Liver (tissue), 9 donors: ENCODE data around the gene TMSB4X. TPM values are rescaled to one million over a fixed set of nuclear protein-coding genes. Genes with fewer than 3 reads are reported as not detected.

ENCODE experiments used
- DNase-seq: peaks from one replicate; pipeline ENCODE4 v3.0.0-alpha.2; 2017; ENCODE audit warnings: low spot score
- H3K27ac ChIP-seq, 2 donors: one replicate each; pipeline ENCODE4 v1.7.0; 2013; ENCODE audit warnings: inconsistent platforms in 2 of 2, low read length in 2 of 2, control low read depth in 1 of 2, low read depth in 1 of 2, mild to moderate bottlenecking in 1 of 2
- H3K27me3 ChIP-seq, 4 donors: one replicate each; pipeline versions ENCODE4 v1.6.1 to v1.7.0; 2013; ENCODE audit warnings: low read length in 3 of 4, inconsistent platforms in 1 of 4, mild to moderate bottlenecking in 1 of 4, moderate library complexity in 1 of 4; ENCODE audit not compliant: control insufficient read depth in 4 of 4, insufficient read depth in 4 of 4
- H3K36me3 ChIP-seq, 4 donors: one replicate each; pipeline versions ENCODE4 v1.6.1 to v1.7.0; 2013; ENCODE audit warnings: low read length in 3 of 4, mild to moderate bottlenecking in 3 of 4, low read depth in 1 of 4, moderate library complexity in 1 of 4; ENCODE audit not compliant: control insufficient read depth in 4 of 4, insufficient read depth in 3 of 4
- H3K4me1 ChIP-seq, 4 donors: one replicate each; pipeline versions ENCODE4 v1.6.1 to v1.7.0; 2013; ENCODE audit warnings: low read length in 3 of 4, mild to moderate bottlenecking in 3 of 4, moderate library complexity in 1 of 4; ENCODE audit not compliant: control insufficient read depth in 4 of 4, insufficient read depth in 4 of 4
- H3K4me3 ChIP-seq, 3 donors: one replicate each; pipeline versions ENCODE4 v1.6.1 to v1.7.0; 2013; ENCODE audit warnings: low read length in 3 of 3, control low read depth in 1 of 3, low read depth in 1 of 3, mild to moderate bottlenecking in 1 of 3
- H3K9ac ChIP-seq, 2 donors: one replicate each; pipeline ENCODE4 v1.7.0; 2013; ENCODE audit warnings: low read length in 2 of 2, mild to moderate bottlenecking in 2 of 2, moderate library complexity in 2 of 2, control low read depth in 1 of 2, low read depth in 1 of 2
- H3K9me3 ChIP-seq, 4 donors: one replicate each; pipeline versions ENCODE4 v1.6.1 to v1.7.0; 2013; ENCODE audit warnings: low read length in 3 of 4; ENCODE audit not compliant: control insufficient read depth in 4 of 4
- ATF3 ChIP-seq: IDR thresholded peaks from 2 replicates; pipeline ENCODE4 v1.6.1; 2016; ENCODE audit warnings: antibody characterized with exemption
- EGR1 ChIP-seq, 2 donors: IDR thresholded peaks; 2 replicates each; pipeline ENCODE4 v1.6.1; 2016 to 2018; ENCODE audit warnings: antibody characterized with exemption in 2 of 2, low read depth in 2 of 2
- FOXA1 ChIP-seq: IDR thresholded peaks from 2 replicates; pipeline ENCODE4 v1.6.1; 2016; ENCODE audit warnings: antibody characterized with exemption
- FOXA2 ChIP-seq: IDR thresholded peaks from 2 replicates; pipeline ENCODE4 v1.6.1; 2016; ENCODE audit warnings: antibody characterized with exemption
- GABPA ChIP-seq, 2 donors: IDR thresholded peaks in 1 of 2; conservative IDR thresholded peaks in 1 of 2; 2 replicates each; pipeline ENCODE4 v1.6.1; 2016; ENCODE audit warnings: antibody characterized with exemption in 2 of 2, mild to moderate bottlenecking in 1 of 2, moderate library complexity in 1 of 2
- HNF4A ChIP-seq, 2 donors: conservative IDR thresholded peaks; 2 replicates each; pipeline ENCODE4 v1.6.1; 2016; ENCODE audit warnings: antibody characterized with exemption in 2 of 2, mild to moderate bottlenecking in 2 of 2
- HNF4G ChIP-seq: IDR thresholded peaks from 2 replicates; pipeline ENCODE4 v1.6.1; 2016; ENCODE audit warnings: antibody characterized with exemption
- JUND ChIP-seq, 2 donors: IDR thresholded peaks; 2 replicates each; pipeline ENCODE4 v1.6.1; 2016; ENCODE audit warnings: antibody characterized with exemption in 2 of 2
- MAX ChIP-seq: IDR thresholded peaks from 2 replicates; pipeline ENCODE4 v1.6.1; 2016; ENCODE audit warnings: antibody characterized with exemption
- NR2F2 ChIP-seq: IDR thresholded peaks from 2 replicates; pipeline ENCODE4 v1.6.1; 2016; ENCODE audit warnings: antibody characterized with exemption
- RAD21 ChIP-seq, 2 donors: IDR thresholded peaks; 2 replicates each; pipeline ENCODE4 v1.6.1; 2016; ENCODE audit warnings: antibody characterized with exemption in 2 of 2, mild to moderate bottlenecking in 2 of 2
- REST ChIP-seq: IDR thresholded peaks from 2 replicates; pipeline ENCODE4 v1.6.1; 2016; ENCODE audit warnings: antibody characterized with exemption, mild to moderate bottlenecking
- RXRA ChIP-seq, 2 donors: IDR thresholded peaks; 2 replicates each; pipeline ENCODE4 v1.6.1; 2017 to 2018; ENCODE audit warnings: antibody characterized with exemption in 2 of 2, mild to moderate bottlenecking in 1 of 2
- SP1 ChIP-seq: IDR thresholded peaks from 2 replicates; pipeline ENCODE4 v1.6.1; 2018; ENCODE audit warnings: antibody characterized with exemption, mild to moderate bottlenecking
- TAF1 ChIP-seq: conservative IDR thresholded peaks from 2 replicates; pipeline ENCODE4 v1.6.1; 2016; ENCODE audit warnings: antibody characterized with exemption, mild to moderate bottlenecking
- YY1 ChIP-seq: IDR thresholded peaks from 2 replicates; pipeline ENCODE4 v1.6.1; 2016; ENCODE audit warnings: antibody characterized with exemption, mild to moderate bottlenecking
- ZBTB33 ChIP-seq: IDR thresholded peaks from 2 replicates; pipeline ENCODE4 v1.6.1; 2016; ENCODE audit warnings: antibody characterized with exemption
- WGBS: extraction: QIAGEN DNeasy Blood & Tissue Kit; methylation state at CpG from one replicate; pipeline ENCODE4 v1.1.7; 2013; 5-methylcytosine and 5-hydroxymethylcytosine counted together
- polyA plus RNA-seq, 2 donors: library from polyadenylated mRNA; stranded (reverse) in 1 of 2; unstranded in 1 of 2; fragments of 200-250 nt in 1 of 2; fragments of >200 nt in 1 of 2; fragmentation: Nextera tagmentation in 1 of 2; extraction: Ambion mirVana in 1 of 2; gene quantifications; one replicate each; pipeline versions ENCODE4 v1.2.1 to v1.2.3, GENCODE V29; 2013 to 2015
- total RNA-seq, 2 donors: library from RNA; depleted of rRNA; stranded (reverse); fragments of >200 nt; gene quantifications; one replicate each; pipeline ENCODE4 v1.2.3, GENCODE V29; 2014
- TF ChIP-seq, protein P1 (sequence below): fragments of 150-350 bp; IDR thresholded peaks from 2 replicates; pipeline ENCODE4 v1.5.1; 2017; ENCODE audit warnings: improper control_type of control experiment, low read depth, low read length; ENCODE audit not compliant: missing input control
- donor health status: healthy.
- donor health status: healthy.
- donor health status: healthy.
- donor health status: healthy.
- donor health status: healthy.

TMSB4X gene
- total and polyA plus RNA-seq, 4 donors: 658 to 1,704 (median 816) TPM

- TF ChIP-seq YY1 (no peak), TAF1 (no peak), RAD21 (IDR thresholded peaks at IDR 0.05) (no peak), HNF4G (no peak)
- TF ChIP-seq, protein P1, sequence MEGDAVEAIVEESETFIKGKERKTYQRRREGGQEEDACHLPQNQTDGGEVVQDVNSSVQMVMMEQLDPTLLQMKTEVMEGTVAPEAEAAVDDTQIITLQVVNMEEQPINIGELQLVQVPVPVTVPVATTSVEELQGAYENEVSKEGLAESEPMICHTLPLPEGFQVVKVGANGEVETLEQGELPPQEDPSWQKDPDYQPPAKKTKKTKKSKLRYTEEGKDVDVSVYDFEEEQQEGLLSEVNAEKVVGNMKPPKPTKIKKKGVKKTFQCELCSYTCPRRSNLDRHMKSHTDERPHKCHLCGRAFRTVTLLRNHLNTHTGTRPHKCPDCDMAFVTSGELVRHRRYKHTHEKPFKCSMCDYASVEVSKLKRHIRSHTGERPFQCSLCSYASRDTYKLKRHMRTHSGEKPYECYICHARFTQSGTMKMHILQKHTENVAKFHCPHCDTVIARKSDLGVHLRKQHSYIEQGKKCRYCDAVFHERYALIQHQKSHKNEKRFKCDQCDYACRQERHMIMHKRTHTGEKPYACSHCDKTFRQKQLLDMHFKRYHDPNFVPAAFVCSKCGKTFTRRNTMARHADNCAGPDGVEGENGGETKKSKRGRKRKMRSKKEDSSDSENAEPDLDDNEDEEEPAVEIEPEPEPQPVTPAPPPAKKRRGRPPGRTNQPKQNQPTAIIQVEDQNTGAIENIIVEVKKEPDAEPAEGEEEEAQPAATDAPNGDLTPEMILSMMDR: no peak
Observed at GRCh38 chrX:13009844-13010243, 34.9 kb downstream of the TMSB4X start (continued).

DNA sequence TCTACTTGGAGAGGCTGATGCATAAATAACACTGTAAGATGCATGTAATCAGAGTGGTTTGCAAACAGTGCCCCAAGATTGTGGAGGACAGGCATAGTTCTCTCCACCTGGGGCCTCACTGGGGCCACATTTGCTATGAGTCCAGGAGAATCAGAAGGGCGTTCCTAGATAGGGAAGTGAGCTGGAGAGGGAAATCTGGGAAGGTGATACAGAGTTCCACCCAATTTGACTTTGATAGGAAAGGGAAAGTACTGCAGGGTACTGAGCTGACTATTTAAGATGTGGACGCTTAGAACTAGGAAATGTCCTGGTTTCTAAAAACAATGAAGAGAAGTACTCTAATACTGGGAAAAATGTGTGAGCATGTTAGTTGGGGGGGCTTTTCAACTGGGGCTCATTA is 35.6 kb downstream of the TMSB4X start:
- H3K36me3 ChIP-seq: no peaks in the 10 kb centered on the region
- no peaks in the 10 kb centered on the region for H3K9me3 ChIP-seq
- no peak for DNase-seq
- peaks cover 0 to 10% (median 5%) of the 10 kb centered on the region in 4 donors for H3K4me1 ChIP-seq
- WGBS: 81% methylated on average over 2 of the region's 2 CpGs
- no peak overlapping the region for H3K9ac ChIP-seq
- no peak overlapping the region for H3K4me3 ChIP-seq
- no peak for TF ChIP-seq RAD21 (IDR thresholded peaks at IDR 0.05)
- no peak for TF ChIP-seq ATF3
- TF ChIP-seq MAX: no peak
- no peak for TF ChIP-seq REST
- TF ChIP-seq FOXA1: no peak
- no peak for TF ChIP-seq RXRA (IDR thresholded peaks at IDR 0.05)
- no peak for TF ChIP-seq TAF1
- TF ChIP-seq, protein P1: no peak
- no peak for TF ChIP-seq HNF4G
- TF ChIP-seq GABPA (IDR thresholded peaks at IDR 0.05 in 1 of 2, conservative IDR thresholded peaks at IDR 0.05 in 1 of 2): no peak
- TF ChIP-seq NR2F2: no peak
- TF ChIP-seq HNF4A (conservative IDR thresholded peaks at IDR 0.05): no peak
- TF ChIP-seq EGR1 (IDR thresholded peaks at IDR 0.05; ENCODE audit: low read depth in 2 of 2): no peak
- TF ChIP-seq ZBTB33: no peak
- TF ChIP-seq YY1: no peak
- no peak for TF ChIP-seq FOXA2
- no peak for TF ChIP-seq SP1
- no peak for TF ChIP-seq JUND (IDR thresholded peaks at IDR 0.05)
- no peak overlapping the region for H3K27ac ChIP-seq
- no peaks in the 10 kb centered on the region for H3K27me3 ChIP-seq
